GM23338 (cell line): ENCODE results near the gene KIFC3. TPM values are rescaled to one million over a fixed set of nuclear protein-coding genes. Genes with fewer than 3 reads are reported as not detected.

Source experiments
- ATAC-seq: fragments of 200-7000 bp; cut with Tn5 transposase; 3 replicates; pipeline ENCODE4 v1.9.1; 2020
- DNase-seq: peaks from one replicate; pipeline ENCODE4 v3.0.0-alpha.2; 2015; ENCODE audit warnings: low spot score
- H2AFZ ChIP-seq: fragments of 200-600 bp; sonication (generic); 2 replicates; pipeline ENCODE4 v1.8.0; 2016; ENCODE audit warnings: antibody characterized with exemption, mild to moderate bottlenecking, moderate library complexity
- H3F3A ChIP-seq: fragments of 200-600 bp; sonication (generic); replicated peaks from 2 replicates; pipeline ENCODE4 v1.8.0; 2017; ENCODE audit warnings: antibody characterized with exemption, mixed run types, low read depth
- H3K27ac ChIP-seq: fragments of 200-600 bp; sonication (generic); 2 replicates; pipeline ENCODE4 v1.6.1; 2016; ENCODE audit warnings: low read depth
- H3K27me3 ChIP-seq: fragments of 200-600 bp; sonication (generic); 2 replicates; pipeline ENCODE4 v1.8.0; 2016; ENCODE audit warnings: mild to moderate bottlenecking, mixed run types, moderate library complexity; ENCODE audit not compliant: insufficient read depth
- H3K36me3 ChIP-seq: fragments of 200-600 bp; sonication (generic); 2 replicates; pipeline ENCODE4 v1.8.0; 2016; ENCODE audit warnings: mild to moderate bottlenecking; ENCODE audit not compliant: insufficient read depth
- H3K4me1 ChIP-seq: fragments of 200-600 bp; sonication (generic); 2 replicates; pipeline ENCODE4 v1.8.0; 2016; ENCODE audit warnings: mild to moderate bottlenecking, moderate library complexity; ENCODE audit not compliant: insufficient read depth
- H3K4me2 ChIP-seq: fragments of 200-600 bp; sonication (generic); 2 replicates; pipeline ENCODE4 v1.7.1; 2017; ENCODE audit warnings: mixed run types
- H3K4me3 ChIP-seq: fragments of 200-600 bp; sonication (generic); 2 replicates; pipeline ENCODE4 v1.6.1; 2016; ENCODE audit warnings: mixed run types
- H3K79me2 ChIP-seq: fragments of 200-600 bp; sonication (generic); replicated peaks from 2 replicates; pipeline ENCODE4 v1.8.0; 2017; ENCODE audit warnings: mild to moderate bottlenecking; ENCODE audit not compliant: insufficient read depth
- H3K9me2 ChIP-seq: fragments of 200-600 bp; sonication (generic); 2 replicates; pipeline ENCODE4 v1.8.0; 2017; ENCODE audit not compliant: insufficient read depth
- H4K20me1 ChIP-seq: fragments of 200-600 bp; sonication (generic); replicated peaks from 2 replicates; pipeline ENCODE4 v1.8.0; 2017; ENCODE audit warnings: mild to moderate bottlenecking; ENCODE audit not compliant: insufficient read depth
- H3K27ac Mint-ChIP-seq: 2 replicates; pipeline ENCODE4 v1.8.0; 2020; ENCODE audit warnings: inconsistent platforms, mild to moderate bottlenecking, moderate library complexity, mixed read lengths
- H3K27me3 Mint-ChIP-seq: 3 replicates; pipeline ENCODE4 v1.8.0; 2022; ENCODE audit warnings: low read depth, mild to moderate bottlenecking, moderate library complexity, mixed read lengths, inconsistent platforms; ENCODE audit not compliant: insufficient read depth, poor library complexity
- H3K36me3 Mint-ChIP-seq: 3 replicates; pipeline ENCODE4 v1.8.0; 2021; ENCODE audit warnings: low read depth, mild to moderate bottlenecking, inconsistent platforms, moderate library complexity, mixed read lengths
- H3K4me1 Mint-ChIP-seq: 3 replicates; pipeline ENCODE4 v1.8.0; 2020; ENCODE audit warnings: mild to moderate bottlenecking, inconsistent platforms, mixed read lengths
- H3K4me3 Mint-ChIP-seq: 3 replicates; pipeline ENCODE4 v1.8.0; 2021; ENCODE audit warnings: moderate library complexity, mild to moderate bottlenecking, inconsistent platforms, mixed read lengths
- H3K9me3 Mint-ChIP-seq: 3 replicates; pipeline ENCODE4 v1.8.0; 2020; ENCODE audit warnings: moderate library complexity, mild to moderate bottlenecking, inconsistent platforms, mixed read lengths
- STAT1 ChIP-seq: IDR thresholded peaks from one replicate; pipeline ENCODE4 v1.6.1; 2016; ENCODE audit warnings: antibody characterized with exemption; ENCODE audit not compliant: unreplicated experiment
- ZNF114 ChIP-seq: fragments of 250-450 bp; sonication (Bioruptor Pico); IDR thresholded peaks from 2 replicates; pipeline ENCODE4 v1.5.0; 2020; ENCODE audit warnings: mild to moderate bottlenecking, moderate library complexity
- polyA plus RNA-seq: library from polyadenylated mRNA; unstranded; fragments of >200 nt; fragmentation: Nextera tagmentation; extraction: Ambion mirVana; gene quantifications from 2 replicates; pipeline ENCODE4 v1.2.1, GENCODE V29; 2016
- total RNA-seq: library from RNA; depleted of rRNA; stranded (reverse); fragments of >200 nt; shearing (Covaris generic); gene quantifications from 2 replicates; pipeline ENCODE4 v1.2.3, GENCODE V29; 2014
- TF ChIP-seq, protein P1 (sequence below): fragments of 250-450 bp; sonication (Bioruptor Pico); IDR thresholded peaks from 2 replicates; pipeline ENCODE4 v1.5.0; 2020; ENCODE audit warnings: mild to moderate bottlenecking, moderate library complexity
- TF ChIP-seq, protein P2 (sequence below), 2 experiments: fragments of 200-600 bp in 1 of 2; sonication (generic) in 1 of 2; conservative IDR thresholded peaks; 2 replicates each; pipeline versions ENCODE4 v1.5.1 to v1.6.1; 2016 to 2017; ENCODE audit warnings: antibody characterized with exemption in 2 of 2, low read depth in 2 of 2, mild to moderate bottlenecking in 2 of 2, moderate library complexity in 1 of 2

KIFC3 gene
- total and polyA plus RNA-seq, 2 experiments from 2014 or later, result 4.4 to 12.5 TPM

DNA sequence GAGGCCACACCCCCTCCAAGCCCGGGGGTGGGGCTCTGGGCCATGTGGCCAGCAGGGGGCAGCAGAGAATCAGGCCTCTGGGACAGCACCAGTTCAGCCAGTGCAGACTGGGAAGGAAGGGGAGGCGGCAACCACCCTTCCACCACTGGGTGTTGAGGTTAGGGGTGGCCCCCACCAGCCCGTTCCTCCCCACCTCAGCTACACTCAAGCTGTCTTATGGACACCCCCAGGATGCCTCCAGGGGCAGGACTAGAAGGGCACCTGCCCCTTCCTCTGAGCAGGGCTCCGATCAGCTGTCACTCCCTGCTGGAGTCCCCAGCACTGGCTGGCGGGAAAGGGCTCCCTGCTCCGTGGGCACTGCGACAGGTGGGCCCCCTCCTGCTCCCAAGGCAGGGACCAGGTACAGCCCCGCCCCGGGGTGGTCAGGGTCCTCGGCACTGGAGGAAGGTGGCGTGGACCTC, 44.9 kb downstream of the KIFC3 start:
- Histone ChIP-seq H3F3A (no peaks in the 10 kb centered on the region), H3K27ac (no peak overlapping the region), H3K4me2 (no peak overlapping the region), H3K79me2 (no peaks in the 10 kb centered on the region), H3K4me3 (no peak overlapping the region), H2AFZ (no peak overlapping the region), H3K36me3 (no peaks in the 10 kb centered on the region), H3K27me3 (no peaks in the 10 kb centered on the region), H3K9me2 (no peaks in the 10 kb centered on the region), H3K4me1 (no peaks in the 10 kb centered on the region; the same call in 1 of the 2 replicates), H4K20me1 (no peaks in the 10 kb centered on the region)
- DNase-seq (peak; percentile 85), ATAC-seq (peak; percentile 86)
- peaks cover 21% of the 10 kb centered on the region for H3K36me3 Mint-ChIP-seq
- H3K4me1 Mint-ChIP-seq, result peaks cover 17% of the 10 kb centered on the region
- peaks cover 14% of the 10 kb centered on the region for H3K27me3 Mint-ChIP-seq
- TF ChIP-seq STAT1 (no peak), ZNF114 (CRISPR knock-in tag) (no peak)
- TF ChIP-seq, protein P1, sequence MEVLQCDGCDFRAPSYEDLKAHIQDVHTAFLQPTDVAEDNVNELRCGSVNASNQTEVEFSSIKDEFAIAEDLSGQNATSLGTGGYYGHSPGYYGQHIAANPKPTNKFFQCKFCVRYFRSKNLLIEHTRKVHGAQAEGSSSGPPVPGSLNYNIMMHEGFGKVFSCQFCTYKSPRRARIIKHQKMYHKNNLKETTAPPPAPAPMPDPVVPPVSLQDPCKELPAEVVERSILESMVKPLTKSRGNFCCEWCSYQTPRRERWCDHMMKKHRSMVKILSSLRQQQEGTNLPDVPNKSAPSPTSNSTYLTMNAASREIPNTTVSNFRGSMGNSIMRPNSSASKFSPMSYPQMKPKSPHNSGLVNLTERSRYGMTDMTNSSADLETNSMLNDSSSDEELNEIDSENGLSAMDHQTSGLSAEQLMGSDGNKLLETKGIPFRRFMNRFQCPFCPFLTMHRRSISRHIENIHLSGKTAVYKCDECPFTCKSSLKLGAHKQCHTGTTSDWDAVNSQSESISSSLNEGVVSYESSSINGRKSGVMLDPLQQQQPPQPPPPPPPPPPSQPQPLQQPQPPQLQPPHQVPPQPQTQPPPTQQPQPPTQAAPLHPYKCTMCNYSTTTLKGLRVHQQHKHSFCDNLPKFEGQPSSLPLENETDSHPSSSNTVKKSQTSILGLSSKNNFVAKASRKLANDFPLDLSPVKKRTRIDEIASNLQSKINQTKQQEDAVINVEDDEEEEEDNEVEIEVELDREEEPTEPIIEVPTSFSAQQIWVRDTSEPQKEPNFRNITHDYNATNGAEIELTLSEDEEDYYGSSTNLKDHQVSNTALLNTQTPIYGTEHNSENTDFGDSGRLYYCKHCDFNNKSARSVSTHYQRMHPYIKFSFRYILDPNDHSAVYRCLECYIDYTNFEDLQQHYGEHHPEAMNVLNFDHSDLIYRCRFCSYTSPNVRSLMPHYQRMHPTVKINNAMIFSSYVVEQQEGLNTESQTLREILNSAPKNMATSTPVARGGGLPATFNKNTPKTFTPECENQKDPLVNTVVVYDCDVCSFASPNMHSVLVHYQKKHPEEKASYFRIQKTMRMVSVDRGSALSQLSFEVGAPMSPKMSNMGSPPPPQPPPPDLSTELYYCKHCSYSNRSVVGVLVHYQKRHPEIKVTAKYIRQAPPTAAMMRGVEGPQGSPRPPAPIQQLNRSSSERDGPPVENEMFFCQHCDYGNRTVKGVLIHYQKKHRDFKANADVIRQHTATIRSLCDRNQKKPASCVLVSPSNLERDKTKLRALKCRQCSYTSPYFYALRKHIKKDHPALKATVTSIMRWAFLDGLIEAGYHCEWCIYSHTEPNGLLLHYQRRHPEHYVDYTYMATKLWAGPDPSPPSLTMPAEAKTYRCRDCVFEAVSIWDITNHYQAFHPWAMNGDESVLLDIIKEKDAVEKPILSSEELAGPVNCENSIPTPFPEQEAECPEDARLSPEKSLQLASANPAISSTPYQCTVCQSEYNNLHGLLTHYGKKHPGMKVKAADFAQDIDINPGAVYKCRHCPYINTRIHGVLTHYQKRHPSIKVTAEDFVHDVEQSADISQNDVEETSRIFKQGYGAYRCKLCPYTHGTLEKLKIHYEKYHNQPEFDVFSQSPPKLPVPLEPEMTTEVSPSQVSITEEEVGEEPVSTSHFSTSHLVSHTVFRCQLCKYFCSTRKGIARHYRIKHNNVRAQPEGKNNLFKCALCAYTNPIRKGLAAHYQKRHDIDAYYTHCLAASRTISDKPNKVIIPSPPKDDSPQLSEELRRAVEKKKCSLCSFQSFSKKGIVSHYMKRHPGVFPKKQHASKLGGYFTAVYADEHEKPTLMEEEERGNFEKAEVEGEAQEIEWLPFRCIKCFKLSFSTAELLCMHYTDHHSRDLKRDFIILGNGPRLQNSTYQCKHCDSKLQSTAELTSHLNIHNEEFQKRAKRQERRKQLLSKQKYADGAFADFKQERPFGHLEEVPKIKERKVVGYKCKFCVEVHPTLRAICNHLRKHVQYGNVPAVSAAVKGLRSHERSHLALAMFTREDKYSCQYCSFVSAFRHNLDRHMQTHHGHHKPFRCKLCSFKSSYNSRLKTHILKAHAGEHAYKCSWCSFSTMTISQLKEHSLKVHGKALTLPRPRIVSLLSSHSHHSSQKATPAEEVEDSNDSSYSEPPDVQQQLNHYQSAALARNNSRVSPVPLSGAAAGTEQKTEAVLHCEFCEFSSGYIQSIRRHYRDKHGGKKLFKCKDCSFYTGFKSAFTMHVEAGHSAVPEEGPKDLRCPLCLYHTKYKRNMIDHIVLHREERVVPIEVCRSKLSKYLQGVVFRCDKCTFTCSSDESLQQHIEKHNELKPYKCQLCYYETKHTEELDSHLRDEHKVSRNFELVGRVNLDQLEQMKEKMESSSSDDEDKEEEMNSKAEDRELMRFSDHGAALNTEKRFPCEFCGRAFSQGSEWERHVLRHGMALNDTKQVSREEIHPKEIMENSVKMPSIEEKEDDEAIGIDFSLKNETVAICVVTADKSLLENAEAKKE, result no peak
- TF ChIP-seq, protein P2, sequence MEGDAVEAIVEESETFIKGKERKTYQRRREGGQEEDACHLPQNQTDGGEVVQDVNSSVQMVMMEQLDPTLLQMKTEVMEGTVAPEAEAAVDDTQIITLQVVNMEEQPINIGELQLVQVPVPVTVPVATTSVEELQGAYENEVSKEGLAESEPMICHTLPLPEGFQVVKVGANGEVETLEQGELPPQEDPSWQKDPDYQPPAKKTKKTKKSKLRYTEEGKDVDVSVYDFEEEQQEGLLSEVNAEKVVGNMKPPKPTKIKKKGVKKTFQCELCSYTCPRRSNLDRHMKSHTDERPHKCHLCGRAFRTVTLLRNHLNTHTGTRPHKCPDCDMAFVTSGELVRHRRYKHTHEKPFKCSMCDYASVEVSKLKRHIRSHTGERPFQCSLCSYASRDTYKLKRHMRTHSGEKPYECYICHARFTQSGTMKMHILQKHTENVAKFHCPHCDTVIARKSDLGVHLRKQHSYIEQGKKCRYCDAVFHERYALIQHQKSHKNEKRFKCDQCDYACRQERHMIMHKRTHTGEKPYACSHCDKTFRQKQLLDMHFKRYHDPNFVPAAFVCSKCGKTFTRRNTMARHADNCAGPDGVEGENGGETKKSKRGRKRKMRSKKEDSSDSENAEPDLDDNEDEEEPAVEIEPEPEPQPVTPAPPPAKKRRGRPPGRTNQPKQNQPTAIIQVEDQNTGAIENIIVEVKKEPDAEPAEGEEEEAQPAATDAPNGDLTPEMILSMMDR (conservative IDR thresholded peaks at IDR 0.05; ENCODE audit: low read depth in 2 of 2), result peak; percentile 90 to 95
- H3K27ac Mint-ChIP-seq, result no peak overlapping the region
- no peaks in the 10 kb centered on the region for H3K9me3 Mint-ChIP-seq
- H3K4me3 Mint-ChIP-seq, result no peak overlapping the region
